Measurements from ENCODE around the gene CAMKMT.
"Not testable (repeated sequence)": the region's sequence is repeated elsewhere in the genome, so short reads cannot be mapped to it uniquely, and the experiment has no call there.

CAMKMT gene

GRCh38 chr2:44550561-44550960 is 188.8 kb downstream of the CAMKMT start:
- no peak for DNase-seq (ENCODE audit: low spot score)

- no peak for DNase-seq (ENCODE audit: low spot score)
These were observed 189.8 kb downstream of the CAMKMT start for GRCh38 chr2:44551497-44551896.

GRCh38 chr2:44553456-44553855 is 191.7 kb downstream of the CAMKMT start:
- no peak for DNase-seq (ENCODE audit: low spot score)

- no peak for DNase-seq (ENCODE audit: low spot score)
These were observed 194.0 kb downstream of the CAMKMT start for GRCh38 chr2:44555700-44556099.

- no peak for DNase-seq (ENCODE audit: low spot score)
These were observed 197.4 kb downstream of the CAMKMT start for GRCh38 chr2:44559108-44559507.

GRCh38 chr2:44560352-44560751 is 198.6 kb downstream of the CAMKMT start:
- DNase-seq (ENCODE audit: low spot score): no peak

- DNase-seq (ENCODE audit: low spot score): no peak
These were observed 199.2 kb downstream of the CAMKMT start for GRCh38 chr2:44560941-44561340.

GRCh38 chr2:44562737-44563136 is 201.0 kb downstream of the CAMKMT start:
- no peak for DNase-seq (ENCODE audit: low spot score)

- DNase-seq (ENCODE audit: low spot score): no peak
These were observed 203.0 kb downstream of the CAMKMT start for GRCh38 chr2:44564752-44565151.

- no peak for DNase-seq (ENCODE audit: low spot score)
These were observed 204.3 kb downstream of the CAMKMT start for GRCh38 chr2:44566059-44566458.

GRCh38 chr2:44569491-44569890 is 207.7 kb downstream of the CAMKMT start:
- DNase-seq (ENCODE audit: low spot score): no peak

- DNase-seq (ENCODE audit: low spot score): no peak
These were observed 208.5 kb downstream of the CAMKMT start for GRCh38 chr2:44570271-44570670.

- DNase-seq (ENCODE audit: low spot score): no peak
These were observed 209.0 kb downstream of the CAMKMT start for GRCh38 chr2:44570777-44571176.

- no peak for DNase-seq (ENCODE audit: low spot score)
These were observed 210.6 kb downstream of the CAMKMT start for GRCh38 chr2:44572196-44572900.

GRCh38 chr2:44573996-44574395 is 212.2 kb downstream of the CAMKMT start:
- DNase-seq (ENCODE audit: low spot score): no peak

GRCh38 chr2:44578471-44579093 is 216.8 kb downstream of the CAMKMT start:
- DNase-seq (ENCODE audit: low spot score): no peak

- no peak for DNase-seq (ENCODE audit: low spot score)
These were observed 217.5 kb downstream of the CAMKMT start for GRCh38 chr2:44579115-44579836.

- DNase-seq (ENCODE audit: low spot score): no peak
These were observed 218.1 kb downstream of the CAMKMT start for GRCh38 chr2:44579837-44580230.

GRCh38 chr2:44580875-44581515 is 219.2 kb downstream of the CAMKMT start:
- DNase-seq (ENCODE audit: low spot score): no peak

GRCh38 chr2:44582363-44583008 is 220.7 kb downstream of the CAMKMT start:
- DNase-seq (ENCODE audit: low spot score): no peak

GRCh38 chr2:44595615-44596014 is 233.9 kb downstream of the CAMKMT start:
- not testable (repeated sequence) for DNase-seq (ENCODE audit: low spot score)
